GM18517 (cell line): ENCODE results near the gene UFL1.

ENCODE experiments used
- ATAC-seq: cut with Tn5 transposase; IDR thresholded peaks from one replicate; pipeline ENCODE4 v1.9.1; 2021; ENCODE audit warnings: mild to moderate bottlenecking, moderate library complexity; ENCODE audit not compliant: unreplicated experiment

UFL1 gene

GRCh38 chr6:96571551-96571950, 49.9 kb downstream of the UFL1 start:
- ATAC-seq, result no peak

DNA sequence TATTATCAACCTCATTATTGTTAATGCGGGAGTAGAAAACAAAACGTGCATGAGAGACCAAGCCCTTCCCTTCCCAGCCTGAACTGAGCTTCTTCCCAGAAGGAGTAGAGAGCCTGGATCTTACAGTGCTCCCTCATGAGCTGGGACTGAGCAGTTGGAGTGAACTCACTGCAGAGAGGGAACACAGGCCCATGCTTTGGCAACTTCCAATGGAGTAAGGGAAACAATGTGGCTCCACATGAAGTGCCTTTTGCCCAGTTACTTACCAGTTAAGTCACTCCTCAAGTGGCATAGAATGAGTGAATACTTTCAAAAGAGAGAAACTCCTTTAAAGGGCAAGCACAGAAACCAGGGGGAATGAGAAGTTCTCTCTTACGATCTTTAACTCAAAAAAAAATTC, 53.8 kb downstream of the UFL1 start:
- no peak for ATAC-seq

- ATAC-seq, result no peak
Measured at GRCh38 chr6:96576221-96576620, 54.6 kb downstream of the UFL1 start.

DNA sequence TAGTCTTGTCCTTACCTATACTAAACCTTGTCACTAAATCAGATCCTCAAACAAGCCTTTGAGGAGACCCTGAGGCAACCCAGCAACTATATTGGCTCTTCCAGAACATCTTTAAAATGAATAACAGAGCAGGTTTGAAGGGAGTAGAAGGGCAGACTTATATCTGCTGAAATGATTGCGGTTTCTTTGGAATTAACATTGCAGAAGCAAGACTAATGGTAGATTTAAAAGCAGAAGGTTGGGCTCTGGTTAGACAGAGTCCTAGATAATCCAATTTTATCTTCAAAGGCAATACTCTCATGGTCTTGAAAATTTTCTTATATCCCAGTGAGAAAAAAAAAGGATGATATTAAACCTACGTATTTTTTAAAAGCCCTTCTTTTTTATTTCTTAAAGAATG, 60.4 kb downstream of the UFL1 start:
- no peak for ATAC-seq

DNA sequence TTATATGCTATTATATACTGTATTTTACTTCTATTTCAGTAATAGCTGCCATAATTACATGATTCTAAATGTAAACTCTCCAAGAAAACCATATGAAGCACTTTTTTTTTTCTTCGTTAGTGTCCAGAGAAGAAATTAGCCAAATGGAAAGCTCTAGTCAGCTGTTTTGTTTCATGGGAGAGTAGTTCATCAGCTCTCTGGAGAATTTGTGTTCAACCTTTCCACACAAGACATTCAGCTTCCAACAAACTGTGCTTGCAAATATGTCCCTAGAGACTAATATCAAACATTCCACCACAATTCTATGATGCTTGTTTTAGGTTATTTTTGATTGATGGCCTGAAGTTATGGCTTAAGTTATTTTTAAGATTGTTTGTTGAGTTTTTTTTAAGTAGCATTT, 60.8 kb downstream of the UFL1 start:
- ATAC-seq, result no peak

GRCh38 chr6:96604420-96604819, 82.8 kb downstream of the UFL1 start:
- ATAC-seq, result no peak
